Parathyroid adenoma (tissue), 2 donors: ENCODE results near the gene DGCR2.

ENCODE experiments used
- H2AFZ ChIP-seq: fragments of 300-600 bp; sonication (generic); one replicate; pipeline ENCODE4 v1.7.0; 2017; ENCODE audit warnings: antibody characterized with exemption, mild to moderate bottlenecking
- H3K27ac ChIP-seq: fragments of 300-600 bp; sonication (generic); one replicate; pipeline ENCODE4 v1.7.0; 2017
- H3K27me3 ChIP-seq: fragments of 300-600 bp; sonication (generic); one replicate; pipeline ENCODE4 v1.7.0; 2017; ENCODE audit warnings: low read length; ENCODE audit not compliant: control insufficient read depth, insufficient read depth
- H3K36me3 ChIP-seq: fragments of 300-600 bp; sonication (generic); one replicate; pipeline ENCODE4 v1.7.0; 2017; ENCODE audit warnings: low read length; ENCODE audit not compliant: control insufficient read depth, insufficient read depth
- H3K4me1 ChIP-seq: fragments of 300-600 bp; sonication (generic); one replicate; pipeline ENCODE4 v1.7.0; 2017; ENCODE audit warnings: control low read depth
- H3K4me2 ChIP-seq: fragments of 300-600 bp; sonication (generic); one replicate; pipeline ENCODE4 v1.7.0; 2017; ENCODE audit warnings: low read length
- H3K4me3 ChIP-seq: fragments of 300-600 bp; sonication (generic); one replicate; pipeline ENCODE4 v1.7.0; 2017; ENCODE audit warnings: low read depth, low read length
- H3K79me2 ChIP-seq: fragments of 300-600 bp; sonication (generic); one replicate; pipeline ENCODE4 v1.7.0; 2017; ENCODE audit warnings: control low read depth
- H3K9ac ChIP-seq: fragments of 300-600 bp; sonication (generic); one replicate; pipeline ENCODE4 v1.7.0; 2017; ENCODE audit warnings: mild to moderate bottlenecking
- H3K9me3 ChIP-seq: fragments of 300-600 bp; sonication (generic); one replicate; pipeline ENCODE4 v1.7.0; 2017; ENCODE audit warnings: low read length; ENCODE audit not compliant: control insufficient read depth
- TF ChIP-seq, protein P1 (sequence below): fragments of 300-600 bp; sonication (generic); IDR thresholded peaks from one replicate; pipeline ENCODE4 v1.7.0; 2017; ENCODE audit warnings: antibody characterized with exemption, mild to moderate bottlenecking
- donor health status: primary hyperparathyroidism.

DGCR2 gene

DNA sequence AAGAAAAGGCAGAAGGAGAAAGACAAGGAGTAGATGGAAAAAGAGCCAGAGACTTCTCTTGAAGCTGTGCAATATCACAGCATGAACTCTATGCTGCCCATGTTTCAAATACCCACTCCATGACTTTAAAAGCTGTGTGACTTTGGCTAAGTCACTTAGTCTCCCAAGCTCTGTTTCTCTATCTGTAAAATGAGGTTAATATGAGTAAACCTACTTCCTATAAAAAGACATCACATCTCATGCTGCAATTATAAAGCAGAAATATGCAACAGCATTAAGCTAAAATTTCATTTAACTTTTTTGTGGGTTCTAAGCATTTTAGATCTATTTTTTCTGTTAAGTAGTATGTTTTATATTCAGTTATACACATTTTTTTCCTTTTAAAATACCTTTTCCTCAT is 11.6 kb downstream of the DGCR2 start:
- H3K9ac ChIP-seq = no peak overlapping the region
- no peaks in the 10 kb centered on the region for H3K4me1 ChIP-seq
- peaks cover 35% of the 10 kb centered on the region for H3K79me2 ChIP-seq

DNA sequence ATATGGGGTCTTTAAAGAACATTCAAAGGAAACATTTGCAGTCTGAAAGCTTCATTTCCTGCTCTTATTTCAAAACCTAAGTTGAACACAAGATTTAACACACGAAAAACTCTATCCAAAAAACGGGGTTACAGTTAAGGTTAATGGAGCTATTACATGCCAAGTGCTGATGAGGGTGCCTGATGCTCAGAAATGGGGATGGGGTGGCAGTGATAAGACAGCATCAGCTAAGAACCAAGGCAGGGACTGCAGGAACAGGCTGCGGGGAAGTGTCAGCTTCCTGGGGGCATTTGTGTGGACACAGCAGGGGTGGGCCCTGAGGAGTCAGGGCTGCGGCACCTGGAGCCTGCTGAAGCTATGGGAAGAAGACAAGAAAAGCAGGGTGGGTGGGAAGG is 12.2 kb downstream of the DGCR2 start:
- H3K27ac ChIP-seq = no peak overlapping the region
- no peak overlapping the region for H2AFZ ChIP-seq
- no peak overlapping the region for H3K4me3 ChIP-seq
- H3K4me2 ChIP-seq = no peak overlapping the region
- no peak overlapping the region for H3K9ac ChIP-seq
- no peaks in the 10 kb centered on the region for H3K9me3 ChIP-seq
- H3K4me1 ChIP-seq = no peaks in the 10 kb centered on the region
- H3K36me3 ChIP-seq = no peaks in the 10 kb centered on the region
- H3K79me2 ChIP-seq = peaks cover 29% of the 10 kb centered on the region
- TF ChIP-seq, protein P1, sequence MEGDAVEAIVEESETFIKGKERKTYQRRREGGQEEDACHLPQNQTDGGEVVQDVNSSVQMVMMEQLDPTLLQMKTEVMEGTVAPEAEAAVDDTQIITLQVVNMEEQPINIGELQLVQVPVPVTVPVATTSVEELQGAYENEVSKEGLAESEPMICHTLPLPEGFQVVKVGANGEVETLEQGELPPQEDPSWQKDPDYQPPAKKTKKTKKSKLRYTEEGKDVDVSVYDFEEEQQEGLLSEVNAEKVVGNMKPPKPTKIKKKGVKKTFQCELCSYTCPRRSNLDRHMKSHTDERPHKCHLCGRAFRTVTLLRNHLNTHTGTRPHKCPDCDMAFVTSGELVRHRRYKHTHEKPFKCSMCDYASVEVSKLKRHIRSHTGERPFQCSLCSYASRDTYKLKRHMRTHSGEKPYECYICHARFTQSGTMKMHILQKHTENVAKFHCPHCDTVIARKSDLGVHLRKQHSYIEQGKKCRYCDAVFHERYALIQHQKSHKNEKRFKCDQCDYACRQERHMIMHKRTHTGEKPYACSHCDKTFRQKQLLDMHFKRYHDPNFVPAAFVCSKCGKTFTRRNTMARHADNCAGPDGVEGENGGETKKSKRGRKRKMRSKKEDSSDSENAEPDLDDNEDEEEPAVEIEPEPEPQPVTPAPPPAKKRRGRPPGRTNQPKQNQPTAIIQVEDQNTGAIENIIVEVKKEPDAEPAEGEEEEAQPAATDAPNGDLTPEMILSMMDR = no peak
- no peaks in the 10 kb centered on the region for H3K27me3 ChIP-seq

More for the DNA sequence above, 11.6 kb downstream of the DGCR2 start:
- H3K27ac ChIP-seq = no peak overlapping the region
- H3K27me3 ChIP-seq = no peaks in the 10 kb centered on the region
- no peak overlapping the region for H2AFZ ChIP-seq
- no peak overlapping the region for H3K4me2 ChIP-seq
- no peaks in the 10 kb centered on the region for H3K36me3 ChIP-seq
- TF ChIP-seq, protein P1 = no peak
- no peaks in the 10 kb centered on the region for H3K9me3 ChIP-seq
- no peak overlapping the region for H3K4me3 ChIP-seq

DNA sequence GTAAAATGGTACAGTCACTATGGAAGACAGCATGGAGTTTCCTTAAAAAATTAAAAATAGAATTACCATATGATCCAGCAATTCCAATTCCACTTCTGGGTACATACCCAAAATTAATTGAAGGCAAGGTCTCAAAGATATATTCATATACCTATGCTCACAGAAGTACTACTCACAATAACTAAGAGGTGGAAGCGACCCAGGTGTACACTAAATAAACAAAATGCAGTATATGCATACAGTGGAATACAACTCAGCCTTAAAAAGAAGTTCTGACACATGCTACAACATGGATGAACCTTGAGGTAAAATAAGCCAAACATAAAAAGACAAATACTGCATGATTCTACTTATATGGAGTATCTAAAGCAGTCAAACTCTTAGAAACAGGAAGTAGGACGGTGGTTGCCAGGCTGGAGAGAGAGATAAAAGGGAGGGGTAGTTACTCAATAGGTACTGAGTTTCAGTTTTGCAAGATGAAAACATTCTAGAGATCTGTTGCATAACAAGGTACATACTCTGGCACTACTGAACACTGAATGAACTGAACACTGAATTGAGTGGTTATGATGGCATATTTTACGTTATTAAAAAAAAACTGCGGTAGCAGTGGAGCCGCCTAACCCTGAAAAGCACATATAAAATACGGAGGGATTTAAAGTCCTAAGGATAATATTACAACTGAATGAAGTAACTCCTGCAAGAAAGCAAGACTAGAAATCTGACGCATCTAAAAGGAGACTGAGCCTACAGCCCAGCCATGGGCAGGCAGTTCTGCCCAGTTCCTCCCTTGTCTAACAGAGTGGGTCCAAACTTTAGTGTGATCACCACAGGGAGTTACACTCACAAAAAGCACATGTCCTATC is 12.8 kb downstream of the DGCR2 start:
- no peaks in the 10 kb centered on the region for H3K27me3 ChIP-seq
- no peak overlapping the region for H3K9ac ChIP-seq
- no peaks in the 10 kb centered on the region for H3K9me3 ChIP-seq
- H3K4me1 ChIP-seq = no peaks in the 10 kb centered on the region
- no peak overlapping the region for H2AFZ ChIP-seq
- H3K27ac ChIP-seq = no peak overlapping the region
- H3K4me2 ChIP-seq = no peak overlapping the region
- TF ChIP-seq, protein P1 = no peak
- no peak overlapping the region for H3K4me3 ChIP-seq
- no peaks in the 10 kb centered on the region for H3K36me3 ChIP-seq
- H3K79me2 ChIP-seq = peaks cover 27% of the 10 kb centered on the region

DNA sequence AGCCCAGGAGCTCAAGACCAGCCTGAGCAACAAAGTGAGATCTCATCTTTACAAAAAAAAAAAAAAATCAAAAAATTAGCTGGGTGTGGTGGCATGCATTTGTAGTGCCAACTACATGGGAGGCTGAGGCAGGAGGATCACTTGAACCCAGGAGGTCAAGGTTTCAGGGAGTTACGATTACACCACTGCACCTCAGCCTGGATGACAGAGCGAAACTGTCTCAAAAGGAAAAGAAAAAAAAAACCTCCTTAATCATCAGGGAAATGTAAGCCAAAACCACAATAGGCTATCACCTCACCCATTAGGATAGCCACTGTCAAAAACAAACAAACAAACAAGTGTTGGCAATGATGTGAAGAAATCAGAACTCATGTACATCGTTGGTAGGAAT is 13.4 kb downstream of the DGCR2 start:
- Histone ChIP-seq H3K4me1 (no peaks in the 10 kb centered on the region), H3K9me3 (no peaks in the 10 kb centered on the region), H3K79me2 (peaks cover 27% of the 10 kb centered on the region), H3K27me3 (no peaks in the 10 kb centered on the region), H3K4me3 (no peak overlapping the region), H2AFZ (no peak overlapping the region), H3K9ac (no peak overlapping the region), H3K27ac (no peak overlapping the region), H3K36me3 (no peaks in the 10 kb centered on the region), H3K4me2 (no peak overlapping the region)
- TF ChIP-seq, protein P1 = no peak

DNA sequence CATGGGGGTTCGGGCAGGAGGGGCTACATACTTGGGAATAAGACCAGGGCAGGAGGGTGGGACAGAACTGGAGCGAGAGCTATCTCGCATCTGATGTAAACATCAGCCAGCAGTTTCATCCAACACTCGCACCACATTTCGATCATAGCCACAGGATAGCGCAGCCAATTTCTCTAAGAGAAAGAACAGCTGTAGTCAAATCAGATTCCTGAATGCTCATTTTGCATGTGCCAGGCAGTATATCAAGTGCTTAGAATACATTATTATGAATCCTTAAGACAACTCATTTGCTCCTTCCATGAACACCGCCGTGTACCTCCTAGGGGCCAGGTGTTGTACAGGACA is 14.5 kb downstream of the DGCR2 start:
- no peaks in the 10 kb centered on the region for H3K36me3 ChIP-seq
- H3K79me2 ChIP-seq = peaks cover 27% of the 10 kb centered on the region
- H3K9ac ChIP-seq = no peak overlapping the region
- H3K27ac ChIP-seq = no peak overlapping the region
- H3K27me3 ChIP-seq = no peaks in the 10 kb centered on the region
- H2AFZ ChIP-seq = no peak overlapping the region
- no peak overlapping the region for H3K4me3 ChIP-seq
- H3K4me2 ChIP-seq = no peak overlapping the region
- H3K4me1 ChIP-seq = no peaks in the 10 kb centered on the region
- TF ChIP-seq, protein P1 = no peak
- H3K9me3 ChIP-seq = no peaks in the 10 kb centered on the region
